Daoy (cell line): Measurements from ENCODE around the gene INCENP. TPM values are rescaled to one million over a fixed set of nuclear protein-coding genes. Genes with fewer than 3 reads are reported as not detected.
"Not testable (repeated sequence)": the region's sequence is repeated elsewhere in the genome, so short reads cannot be mapped to it uniquely, and the experiment has no call there.

ENCODE experiments used
- DNase-seq: peaks from one replicate; pipeline ENCODE4 v3.0.0-alpha.2; 2015; ENCODE audit warnings: low read depth
- total RNA-seq: library from RNA; depleted of rRNA; stranded (reverse); fragments of >200 nt; shearing (Covaris generic); gene quantifications from 2 replicates; pipeline ENCODE4 v1.2.3, GENCODE V29; 2014; rRNA removed

Gene INCENP
- total RNA-seq, 1 experiment from 2014 or later, result 76.3 TPM

- DNase-seq, result no peak
Observed at GRCh38 chr11:62169448-62169847, 45.6 kb downstream of the INCENP start.

DNA sequence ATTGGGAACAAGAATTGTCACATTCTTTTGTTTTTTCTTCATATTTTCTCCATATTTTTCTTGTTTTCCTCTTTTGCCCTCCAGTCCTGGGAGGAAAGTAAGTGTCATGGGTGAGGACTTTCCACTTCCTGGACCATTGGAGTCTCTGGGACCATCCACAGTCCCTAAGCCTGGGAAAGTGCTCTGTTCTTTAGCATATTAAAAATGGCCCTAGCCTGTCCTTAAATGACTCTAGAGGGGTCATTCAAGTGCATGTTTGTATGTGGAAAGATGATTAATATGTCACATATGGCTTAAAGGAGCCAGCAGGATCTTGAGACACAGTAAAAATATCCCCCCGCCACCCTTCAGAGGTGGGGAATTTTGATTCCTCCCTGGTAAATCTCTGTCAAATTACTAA, 46.1 kb downstream of the INCENP start:
- DNase-seq, result no peak

DNA sequence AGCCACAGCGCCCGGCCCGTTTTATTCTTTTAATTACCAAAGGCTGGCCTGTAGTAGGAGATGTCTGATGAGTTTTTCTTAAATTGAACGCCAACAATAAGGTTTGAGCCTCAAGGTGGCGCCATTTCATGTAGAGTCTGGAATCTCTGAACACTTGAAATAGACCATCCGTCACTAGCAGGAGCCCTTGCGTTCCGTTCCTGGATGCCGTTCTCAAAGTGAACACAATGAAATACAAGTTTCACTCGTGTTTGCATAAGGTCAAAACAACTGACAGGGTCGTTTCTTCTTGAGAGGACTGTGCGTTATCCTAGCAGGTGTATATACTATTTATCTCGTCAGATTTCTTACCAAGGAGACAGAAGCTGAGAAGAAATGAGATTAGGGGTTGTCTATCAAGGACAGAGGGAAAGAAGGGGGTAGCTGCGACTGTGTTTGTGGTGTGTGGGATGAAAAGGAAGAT, 47.5 kb downstream of the INCENP start:
- DNase-seq, result peak; percentile 82

GRCh38 chr11:62172294-62172693, 48.5 kb downstream of the INCENP start:
- no peak for DNase-seq

GRCh38 chr11:62176766-62177165, 53.0 kb downstream of the INCENP start:
- no peak for DNase-seq

DNA sequence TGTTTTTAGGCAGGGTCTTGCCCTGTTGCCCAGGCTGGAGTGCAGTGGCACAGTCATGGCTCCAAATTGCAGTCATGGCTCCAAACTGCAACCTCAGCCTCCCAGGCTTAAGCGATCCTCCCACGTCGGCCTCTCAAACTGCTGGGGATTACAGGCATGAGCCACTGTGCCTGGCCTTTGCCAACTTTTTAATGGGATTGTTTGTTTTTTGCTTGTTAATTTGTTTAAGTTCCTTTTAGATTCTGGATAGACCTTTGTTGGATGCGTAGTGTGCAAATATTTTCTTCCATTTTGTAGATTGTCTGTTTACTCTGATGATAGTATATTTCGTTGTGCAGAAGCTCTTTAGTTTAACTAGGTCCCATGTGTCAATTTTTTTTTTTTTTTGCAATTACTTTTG, 56.2 kb downstream of the INCENP start:
- DNase-seq, result no peak

- no peak for DNase-seq
Observed at GRCh38 chr11:62181097-62181496, 57.3 kb downstream of the INCENP start.

DNA sequence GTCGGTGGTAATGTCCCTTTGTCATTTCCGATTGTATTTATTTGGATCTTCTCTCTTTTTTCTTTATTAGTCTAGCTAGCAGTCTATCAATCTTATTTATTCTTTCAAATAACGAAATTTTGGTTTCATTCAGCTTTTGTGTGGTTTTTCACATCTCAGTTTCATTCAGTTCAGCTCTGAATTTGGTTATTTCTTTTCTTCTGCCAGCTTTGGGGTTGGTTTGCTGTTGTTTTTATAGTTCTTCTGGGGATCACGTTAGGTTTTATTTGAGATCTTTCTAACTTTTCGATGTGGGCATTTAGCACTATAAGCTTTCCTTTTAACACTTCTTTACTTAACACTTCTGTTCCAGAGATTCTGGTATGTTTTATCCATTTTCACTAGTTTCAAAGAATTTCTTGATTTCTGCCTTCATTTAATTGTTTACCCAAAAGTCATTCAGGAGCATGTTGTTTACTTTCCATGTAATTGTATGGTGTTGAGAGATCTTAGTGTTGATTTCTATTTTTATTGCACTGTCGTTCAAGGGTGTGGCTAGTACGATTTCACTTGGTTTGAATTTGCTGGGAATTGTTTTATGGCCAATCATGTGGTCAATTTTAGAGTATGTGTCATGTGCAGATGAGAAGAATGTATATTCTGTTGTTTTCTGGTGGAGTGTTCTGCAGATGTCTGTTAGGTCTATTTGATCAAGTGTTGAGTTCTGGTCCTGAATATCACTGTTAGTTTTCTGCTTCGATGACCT, 58.5 kb downstream of the INCENP start:
- DNase-seq, result no peak

- DNase-seq, result no peak
Observed at GRCh38 chr11:62186195-62186594, 62.4 kb downstream of the INCENP start.

- no peak for DNase-seq
Observed at GRCh38 chr11:62190011-62190410, 66.2 kb downstream of the INCENP start, which contains the start of gene SCGB1D1. Gene SCGB1D1 (plus strand): TSS chr11:62190216. CDS start chr11:62190285, 69 bp downstream.

GRCh38 chr11:62193952-62194351, 70.1 kb downstream of the INCENP start:
- DNase-seq, result peak; percentile 23

- DNase-seq, result not testable (repeated sequence)
Observed at GRCh38 chr11:62195010-62195409, 71.2 kb downstream of the INCENP start.

GRCh38 chr11:62195945-62196344, 72.1 kb downstream of the INCENP start:
- peak; percentile 16 for DNase-seq

DNA sequence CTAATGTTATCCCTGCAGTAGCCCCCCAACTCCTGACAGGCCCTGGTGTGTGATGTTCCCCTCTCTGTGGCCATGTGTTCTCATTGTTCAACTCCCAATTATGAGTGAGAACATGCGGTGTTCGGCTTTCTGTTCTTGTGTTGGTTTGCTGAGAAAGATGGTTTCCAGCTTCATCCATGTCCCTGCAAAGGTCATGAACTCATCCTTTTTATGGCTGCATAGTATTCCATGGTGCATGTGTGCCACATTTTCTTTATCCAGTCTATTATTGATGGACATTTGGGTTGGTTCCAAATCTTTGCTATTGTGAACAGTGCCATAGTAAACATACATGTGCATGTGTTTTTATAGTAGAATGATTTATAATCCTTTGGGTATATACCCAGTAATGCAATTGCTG, 73.6 kb downstream of the INCENP start:
- DNase-seq, result not testable (repeated sequence)

GRCh38 chr11:62201376-62201775, 77.6 kb downstream of the INCENP start:
- no peak for DNase-seq

Other genes starting within 250 kb of the INCENP start
- gene FADS3, start 232.5 kb upstream of the INCENP start, total RNA-seq, result 24.9 and 43.1 TPM in 2 replicates
- gene RAB3IL1, start 206.4 kb upstream of the INCENP start, total RNA-seq, result 0.40 and 2.2 TPM in 2 replicates
- gene BEST1, start 173.7 kb upstream of the INCENP start, total RNA-seq, result 0.65 TPM in 1 of 2 replicates, not detected in the other
- gene FTH1, start 156.4 kb upstream of the INCENP start, total RNA-seq, result 184 and 219 TPM in 2 replicates
- gene SCGB1D1, start 66.2 kb downstream of the INCENP start, total RNA-seq, result not detected in 2 replicates
- not detected in 2 replicates for gene SCGB2A1, start 84.7 kb downstream of the INCENP start, total RNA-seq
- gene SCGB1D2, start 118.2 kb downstream of the INCENP start, total RNA-seq, result not detected in 2 replicates
- gene SCGB2A2, start 146.1 kb downstream of the INCENP start, total RNA-seq, result not detected in 2 replicates
- gene SCGB1D4, start 175.1 kb downstream of the INCENP start, total RNA-seq, result not detected in 2 replicates
- gene ASRGL1, start 213.4 kb downstream of the INCENP start, total RNA-seq, result 37.0 and 68.0 TPM in 2 replicates